Measurements from ENCODE around the gene TRPC6.
"Not testable (repeated sequence)": the region's sequence is repeated elsewhere in the genome, so short reads cannot be mapped to it uniquely, and the experiment has no call there.

TRPC6 gene

GRCh38 chr11:101521821-101522220 is 62.0 kb downstream of the TRPC6 start:
- DNase-seq (ENCODE audit: low read depth), result no peak

DNA sequence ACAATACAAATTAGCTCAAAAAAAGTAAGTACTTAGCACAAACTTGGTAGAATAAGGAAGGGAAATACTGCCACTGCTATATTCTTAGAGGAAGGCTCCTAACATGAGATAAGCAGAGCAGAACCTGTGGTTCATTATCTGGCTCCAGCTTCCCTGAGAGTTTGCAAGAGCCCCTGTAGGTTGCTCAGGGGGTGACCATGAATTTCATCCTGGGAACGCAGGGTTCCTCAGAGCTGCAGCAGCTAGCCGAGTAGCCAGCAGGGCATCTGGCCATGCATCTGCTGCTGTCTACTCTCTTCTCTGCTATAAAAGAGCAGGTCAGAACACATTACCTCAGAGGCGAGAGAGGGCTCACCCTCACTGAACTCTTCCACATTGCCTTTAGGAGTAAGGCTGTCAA is 67.3 kb downstream of the TRPC6 start:
- DNase-seq (ENCODE audit: low read depth), result no peak

DNA sequence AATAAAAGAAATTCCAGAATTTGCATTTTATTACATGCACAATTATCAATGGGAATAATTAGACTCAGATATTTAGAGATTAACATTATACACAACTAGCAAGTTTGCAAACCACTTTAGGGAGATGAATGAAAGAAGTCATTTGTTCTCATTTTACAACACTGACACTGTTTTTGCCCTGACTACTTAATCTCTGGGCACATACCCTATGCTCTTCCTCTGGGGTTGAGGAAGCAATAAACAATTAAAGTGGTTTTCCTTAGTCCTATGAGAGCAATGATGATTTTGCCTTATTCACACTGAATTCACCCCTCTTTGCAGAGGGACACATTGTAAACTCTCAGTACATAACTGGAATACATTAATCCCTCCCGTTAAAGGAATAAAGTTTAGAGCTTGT is 72.7 kb downstream of the TRPC6 start:
- DNase-seq (ENCODE audit: low read depth), result no peak

- no peak for DNase-seq (ENCODE audit: low read depth)
Observed at GRCh38 chr11:101510591-101510990, 73.2 kb downstream of the TRPC6 start.

DNA sequence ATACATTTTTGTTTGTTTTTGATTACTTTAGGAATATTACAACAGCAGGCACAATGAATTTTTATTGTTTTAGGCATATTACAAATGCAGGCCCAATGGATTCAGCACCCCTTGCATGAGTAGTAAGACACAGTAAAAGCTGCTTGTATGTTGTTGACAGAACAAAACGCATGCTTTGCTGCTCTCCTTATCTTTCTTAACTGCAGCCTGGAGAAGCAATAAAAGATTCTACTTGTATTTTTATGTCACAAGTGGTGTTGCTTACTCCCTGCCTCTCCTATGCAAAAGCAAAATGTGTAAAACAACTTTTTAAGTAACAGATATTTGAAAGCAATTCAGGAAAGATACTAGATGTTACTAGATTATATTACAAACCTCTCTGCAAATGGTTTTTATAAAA is 73.9 kb downstream of the TRPC6 start:
- no peak for DNase-seq (ENCODE audit: low read depth)

- no peak for DNase-seq (ENCODE audit: low read depth)
Observed at GRCh38 chr11:101508370-101508769, 75.4 kb downstream of the TRPC6 start.

DNA sequence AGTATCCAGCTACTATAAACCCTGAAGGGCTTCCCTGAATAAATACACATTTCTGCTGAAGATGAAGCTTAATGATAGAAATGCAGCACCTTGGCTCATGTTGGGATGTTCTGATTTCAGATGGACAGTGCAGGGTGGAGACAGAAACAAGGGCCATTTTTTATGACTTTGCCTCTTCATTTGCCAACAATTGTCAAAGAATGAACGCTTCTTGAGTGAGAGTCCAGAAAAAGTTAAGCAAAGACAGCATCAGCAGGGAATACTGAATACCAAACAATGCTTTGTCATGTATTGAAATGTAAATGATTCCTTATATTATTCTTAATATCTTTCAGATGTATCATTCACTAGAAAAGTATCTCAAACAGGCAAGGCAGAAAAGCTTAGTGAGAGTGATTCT is 84.9 kb downstream of the TRPC6 start:
- no peak for DNase-seq (ENCODE audit: low read depth)

DNA sequence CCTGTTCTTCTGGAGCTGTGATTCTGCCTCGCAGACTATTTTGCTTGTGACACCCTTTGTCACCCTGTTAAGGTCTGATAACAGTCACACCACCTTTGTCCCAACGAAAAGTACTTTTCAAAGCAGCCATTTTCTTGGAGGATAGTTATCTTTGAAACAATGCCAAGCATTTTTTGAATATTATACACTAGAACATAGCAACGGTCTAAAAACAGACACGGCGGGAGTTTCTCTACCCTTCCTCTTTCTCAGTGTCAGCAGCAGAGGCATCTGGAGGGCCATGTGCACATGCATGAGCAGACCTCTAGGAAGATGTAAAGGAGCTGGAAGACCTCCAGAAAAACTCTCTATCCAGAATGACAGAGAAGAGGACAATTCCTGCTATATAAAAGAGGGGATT is 86.5 kb downstream of the TRPC6 start:
- no peak for DNase-seq (ENCODE audit: low read depth)

- no peak for DNase-seq (ENCODE audit: low read depth)
Observed at GRCh38 chr11:101487775-101488174, 96.0 kb downstream of the TRPC6 start.

- DNase-seq (ENCODE audit: low read depth), result no peak
Observed at GRCh38 chr11:101482556-101483124, 101.2 kb downstream of the TRPC6 start.

GRCh38 chr11:101478587-101479369 is 105.0 kb downstream of the TRPC6 start:
- no peak for DNase-seq (ENCODE audit: low read depth)

- no peak for DNase-seq (ENCODE audit: low read depth)
Observed at GRCh38 chr11:101477926-101478325, 105.9 kb downstream of the TRPC6 start.

DNA sequence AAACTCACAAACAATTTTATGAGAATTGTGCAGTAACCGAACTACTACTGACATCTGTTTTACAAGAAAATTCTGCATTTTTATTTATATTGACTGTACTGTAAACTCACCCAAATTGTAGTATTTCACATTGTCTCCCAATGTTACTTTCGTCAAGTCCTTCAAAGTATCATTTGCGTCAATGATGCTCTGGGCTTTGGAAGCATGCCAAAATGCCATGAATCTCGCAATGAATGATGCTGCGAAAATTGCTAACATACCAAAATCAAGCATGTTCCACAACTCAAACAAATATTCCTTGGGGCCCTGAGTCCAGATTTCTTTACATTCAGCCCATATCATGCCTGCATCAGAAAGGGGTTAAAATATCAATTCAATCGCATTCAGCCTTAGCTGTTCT is 107.6 kb downstream of the TRPC6 start:
- DNase-seq (ENCODE audit: low read depth), result no peak

- no peak for DNase-seq (ENCODE audit: low read depth)
Observed at GRCh38 chr11:101475699-101476098, 108.1 kb downstream of the TRPC6 start.

DNA sequence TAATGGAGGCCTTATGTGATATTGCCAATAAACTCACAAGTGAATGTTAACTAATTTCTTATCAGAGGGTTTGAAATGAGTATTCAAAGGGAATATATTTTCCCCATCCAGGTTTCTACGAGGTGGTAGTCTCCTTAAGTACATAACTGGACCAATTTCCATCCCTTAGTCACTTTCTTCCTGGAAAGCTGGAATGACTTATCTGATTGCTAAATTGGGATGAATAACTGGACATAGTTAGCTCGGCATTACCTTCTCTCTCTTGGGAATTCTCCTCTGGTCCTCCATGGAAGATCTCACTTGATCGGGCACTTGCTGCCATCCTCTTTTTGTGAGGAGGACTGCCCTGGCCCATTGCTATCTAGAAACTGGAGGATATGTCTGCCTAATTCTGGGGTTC is 109.1 kb downstream of the TRPC6 start:
- DNase-seq (ENCODE audit: low read depth), result no peak

DNA sequence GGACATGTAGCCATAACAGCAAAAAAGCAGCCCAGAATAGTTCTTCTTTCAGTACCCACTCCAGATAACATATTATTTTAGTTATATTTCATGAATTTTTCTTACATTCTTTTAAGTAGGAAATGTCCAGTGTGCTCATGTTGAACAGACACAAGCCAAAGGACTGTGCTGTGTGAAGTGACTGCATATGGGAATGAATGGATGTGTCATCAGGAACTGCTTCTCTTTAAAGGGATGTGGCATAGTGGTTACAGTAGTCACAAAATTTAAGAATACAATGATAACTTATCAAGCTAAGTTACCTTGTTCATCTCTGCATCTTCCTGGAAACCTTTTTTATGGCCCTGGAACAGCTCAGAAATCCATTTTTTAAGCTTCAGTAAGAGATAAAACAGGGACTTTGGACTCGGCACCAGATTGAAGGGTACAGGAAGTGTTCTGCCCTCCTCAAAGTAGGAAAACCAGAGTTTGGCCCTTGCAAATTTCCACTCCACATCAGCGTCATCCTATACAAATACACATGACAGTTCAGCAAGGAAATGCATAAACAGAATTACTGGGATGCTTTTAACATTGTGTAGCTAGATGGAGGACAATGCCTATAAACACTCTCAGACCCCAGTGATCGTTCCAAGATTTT is 112.8 kb downstream of the TRPC6 start:
- DNase-seq (ENCODE audit: low read depth), result no peak

DNA sequence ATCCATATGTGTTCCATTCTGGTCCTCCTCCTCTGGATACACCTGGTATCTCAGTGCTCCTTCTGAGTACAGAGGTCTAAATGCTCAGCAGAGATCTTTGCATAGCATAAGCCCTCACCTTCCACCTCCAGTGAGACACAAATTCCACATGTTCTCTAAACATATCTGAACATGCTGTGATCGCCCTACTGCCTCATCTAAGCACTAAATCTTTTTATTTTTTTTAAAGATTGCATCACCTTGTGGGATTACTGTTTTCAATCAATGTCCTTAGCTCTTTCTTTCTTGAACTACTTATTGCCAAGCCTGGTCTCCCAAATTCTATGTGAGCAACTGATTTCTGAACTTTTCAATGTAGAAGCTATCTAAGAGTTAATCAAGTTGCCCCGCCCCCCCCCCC is 113.4 kb downstream of the TRPC6 start:
- no peak for DNase-seq (ENCODE audit: low read depth)

- no peak for DNase-seq (ENCODE audit: low read depth)
Observed at GRCh38 chr11:101466352-101466751, 117.5 kb downstream of the TRPC6 start.

GRCh38 chr11:101464388-101464787 is 119.4 kb downstream of the TRPC6 start:
- DNase-seq (ENCODE audit: low read depth), result not testable (repeated sequence)

GRCh38 chr11:101459020-101459419 is 124.8 kb downstream of the TRPC6 start:
- no peak for DNase-seq (ENCODE audit: low read depth)

- no peak for DNase-seq (ENCODE audit: low read depth)
Observed at GRCh38 chr11:101458161-101458560, 125.6 kb downstream of the TRPC6 start.

GRCh38 chr11:101456812-101457211 is 127.0 kb downstream of the TRPC6 start:
- DNase-seq (ENCODE audit: low read depth), result no peak

- no peak for DNase-seq (ENCODE audit: low read depth)
Observed at GRCh38 chr11:101453682-101454081, 130.1 kb downstream of the TRPC6 start.

Data from stimulated activated CD8-positive, alpha-beta memory T cell treated with anti-CD3 and anti-CD28 coated beads, Interleukin-15, amount 100 ng/mL, for 1 hour (primary cell).